Cerebellar cortex (tissue), 1 donor: Measurements from ENCODE around the gene SLC13A3.

Source experiments
- DNase-seq: peaks from one replicate; pipeline ENCODE4 v3.0.0-alpha.2; 2015; ENCODE audit warnings: low spot score

Gene SLC13A3

GRCh38 chr20:46605978-46606816, 45.1 kb downstream of the SLC13A3 start:
- no peak for DNase-seq

- no peak for DNase-seq
Measured at GRCh38 chr20:46605181-46605580, 46.1 kb downstream of the SLC13A3 start.

DNA sequence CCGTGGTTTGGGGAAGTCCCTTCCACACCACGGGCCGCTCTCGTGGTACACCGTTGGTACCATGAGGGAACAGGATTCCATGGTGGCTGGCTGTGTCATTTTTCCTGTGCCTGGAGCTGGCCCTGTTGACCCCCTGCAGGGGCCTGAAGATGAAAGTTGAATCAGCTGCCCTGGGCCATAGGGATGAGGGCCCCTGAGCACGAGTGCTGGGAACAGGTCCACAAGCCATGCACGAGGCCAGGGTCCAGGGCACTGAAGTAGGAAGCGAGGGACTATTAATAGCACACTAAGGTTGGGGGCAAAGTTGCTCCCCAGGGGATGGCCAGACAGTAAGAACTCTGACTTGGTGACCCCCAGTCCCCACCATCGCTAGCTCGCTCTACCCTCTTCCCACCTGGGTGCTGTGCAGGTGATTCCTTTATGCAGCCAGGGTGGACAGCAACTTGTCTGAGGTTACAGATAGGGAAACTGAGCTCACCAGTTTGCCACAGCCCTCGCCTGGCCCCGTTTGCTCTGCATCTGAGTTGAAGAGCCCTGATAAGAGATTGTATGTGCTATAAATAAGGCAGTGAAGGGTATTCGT, 46.6 kb downstream of the SLC13A3 start:
- no peak for DNase-seq

GRCh38 chr20:46602429-46602828, 48.8 kb downstream of the SLC13A3 start:
- no peak for DNase-seq

DNA sequence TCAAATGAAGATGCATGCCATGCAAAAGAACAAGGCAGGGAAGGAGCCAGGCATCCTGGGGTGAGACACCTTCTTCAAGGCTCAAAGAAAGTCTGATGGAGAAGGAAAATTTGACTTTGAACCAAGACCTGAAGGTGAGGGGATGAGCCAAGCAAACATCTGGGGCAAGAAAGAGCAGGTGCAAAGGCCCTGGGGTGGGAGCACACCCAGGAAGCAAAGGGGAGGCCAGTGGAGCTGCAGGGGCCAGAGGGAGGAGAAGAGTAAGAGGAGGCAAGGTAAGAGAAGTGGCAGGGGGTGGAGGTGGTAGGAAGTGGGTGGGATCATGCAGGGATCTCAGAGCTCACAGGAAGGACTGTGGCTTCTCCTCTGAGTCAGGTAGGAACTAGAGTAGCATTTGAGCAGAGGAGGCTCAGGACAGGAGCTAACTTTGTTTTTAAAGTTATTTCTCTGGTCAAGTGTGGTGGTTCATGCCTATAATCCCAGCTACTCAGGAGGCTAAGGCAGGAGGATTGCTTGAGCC, 49.6 kb downstream of the SLC13A3 start:
- no peak for DNase-seq

- no peak for DNase-seq
Measured at GRCh38 chr20:46600286-46600752, 50.9 kb downstream of the SLC13A3 start.

- DNase-seq, result no peak
Measured at GRCh38 chr20:46599227-46599987, 51.9 kb downstream of the SLC13A3 start.

GRCh38 chr20:46595933-46596332, 55.3 kb downstream of the SLC13A3 start:
- no peak for DNase-seq

GRCh38 chr20:46594725-46595124, 56.5 kb downstream of the SLC13A3 start:
- no peak for DNase-seq

DNA sequence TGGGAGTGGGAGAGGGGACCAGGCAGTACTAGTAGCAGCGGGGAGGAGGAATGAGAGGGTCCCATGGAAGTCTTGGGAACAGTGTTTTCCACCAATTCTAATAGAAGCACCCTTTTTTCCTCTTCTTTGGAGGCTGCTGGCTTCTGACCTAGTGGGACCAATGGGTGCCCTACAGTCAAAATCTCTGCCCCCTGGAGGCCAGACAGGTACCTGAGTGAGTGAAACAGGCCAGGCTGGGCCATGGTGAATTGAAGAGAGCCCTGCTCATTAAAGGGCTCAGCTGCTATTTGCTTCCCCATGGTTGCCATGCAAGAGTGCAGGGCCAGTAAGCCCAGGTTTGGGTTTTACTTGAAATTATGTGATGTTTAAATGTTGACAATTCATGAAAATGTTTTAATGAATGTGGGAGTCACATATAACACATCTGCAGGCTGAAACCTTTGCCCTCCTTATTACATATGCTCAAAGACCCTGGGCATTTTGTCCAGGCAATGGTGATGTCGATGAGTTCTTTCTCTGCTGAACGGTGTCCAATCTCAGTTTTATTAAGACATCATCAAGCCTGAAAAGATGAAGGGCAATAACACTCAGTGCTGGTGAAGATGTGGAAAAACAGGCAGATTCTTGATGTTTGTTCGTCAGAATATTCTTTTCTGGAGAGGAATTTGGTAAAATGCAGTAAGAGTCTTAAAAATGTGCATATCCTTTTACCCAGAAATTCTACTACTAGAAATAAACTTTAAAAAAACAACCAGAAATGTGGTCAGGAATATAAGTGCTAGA, 58.5 kb downstream of the SLC13A3 start:
- DNase-seq, result no peak

- DNase-seq, result no peak
Measured at GRCh38 chr20:46590443-46590842, 60.8 kb downstream of the SLC13A3 start.

DNA sequence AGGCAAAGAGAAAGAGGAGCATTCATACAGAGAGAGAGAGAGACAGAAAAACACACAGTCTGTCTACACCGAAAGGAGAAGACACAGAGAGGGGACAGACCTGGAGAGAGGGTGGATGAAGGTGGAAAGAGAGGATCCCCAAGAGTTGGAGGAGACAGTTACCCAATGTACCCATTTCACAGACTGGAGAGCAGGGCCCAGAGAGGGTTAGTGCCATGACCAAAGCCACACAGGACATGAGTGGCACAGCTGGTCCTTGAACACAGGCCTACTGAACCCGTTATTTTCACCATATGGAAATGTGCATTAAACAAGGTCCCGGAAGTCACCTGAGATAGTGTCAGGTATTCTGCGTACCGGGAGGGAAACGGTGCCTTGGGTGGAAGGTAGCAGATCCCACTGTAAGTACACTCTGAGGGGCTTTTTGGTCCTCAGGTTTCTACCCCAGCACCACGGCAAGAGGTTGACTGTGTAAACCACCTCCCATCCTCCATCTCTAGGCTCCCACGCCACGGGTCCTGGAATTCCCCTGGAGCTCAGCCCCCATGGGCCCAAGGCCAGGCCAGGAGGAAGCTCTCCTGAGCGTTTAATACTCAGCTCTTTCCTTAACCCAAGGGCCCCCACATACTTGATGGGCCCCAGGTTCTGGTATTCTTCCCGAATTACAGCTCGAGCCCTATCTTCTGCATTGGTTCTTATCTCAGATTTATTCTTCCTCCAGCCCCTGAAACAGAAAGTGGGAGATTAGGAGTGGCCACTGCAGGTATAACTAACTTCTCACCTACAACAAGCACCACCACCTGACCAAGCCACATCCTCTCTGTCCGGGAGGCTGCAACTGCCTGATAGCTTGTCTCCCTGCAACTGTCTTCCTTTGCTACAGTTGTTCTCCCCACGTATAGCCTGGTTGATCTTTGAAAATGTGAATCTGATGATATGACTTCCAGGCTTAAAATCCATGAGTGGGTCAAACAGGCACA, 62.4 kb downstream of the SLC13A3 start:
- DNase-seq, result no peak

GRCh38 chr20:46587986-46588385, 63.3 kb downstream of the SLC13A3 start:
- DNase-seq, result no peak

GRCh38 chr20:46586724-46587123, 64.5 kb downstream of the SLC13A3 start:
- no peak for DNase-seq

DNA sequence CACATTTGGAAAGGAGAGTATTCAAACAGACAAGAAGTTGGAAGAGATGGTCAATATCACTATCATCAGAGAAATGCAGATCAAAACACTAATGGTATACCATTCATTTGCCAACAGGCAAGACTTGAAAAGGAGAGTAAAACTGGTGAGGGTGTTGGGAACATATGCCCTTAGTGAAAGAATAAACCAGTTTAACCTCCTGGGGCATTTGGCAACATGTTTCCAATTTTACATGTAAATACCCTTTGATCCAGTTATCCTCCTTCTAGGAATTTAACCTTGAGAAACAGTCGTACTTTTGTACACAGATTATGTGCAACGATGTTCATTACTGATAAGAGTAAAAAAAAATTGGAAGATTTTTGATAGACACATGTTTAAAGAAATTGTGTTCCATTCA, 66.8 kb downstream of the SLC13A3 start:
- DNase-seq, result no peak

GRCh38 chr20:46583411-46584214, 67.6 kb downstream of the SLC13A3 start:
- no peak for DNase-seq

- DNase-seq, result peak; percentile 92
Measured at GRCh38 chr20:46582648-46583047, 68.6 kb downstream of the SLC13A3 start.

- no peak for DNase-seq
Measured at GRCh38 chr20:46581391-46581790, 69.9 kb downstream of the SLC13A3 start.

GRCh38 chr20:46580613-46581205, 70.5 kb downstream of the SLC13A3 start:
- DNase-seq, result no peak
